Vagina (tissue), 2 donors: Measurements from ENCODE around the gene TTC34.

Experiments used
- POLR2A ChIP-seq, 2 donors: fragments of 450-650 bp; IDR thresholded peaks; one replicate each; pipeline ENCODE4 v1.6.1; 2017; ENCODE audit warnings: antibody characterized with exemption in 2 of 2, mild to moderate bottlenecking in 2 of 2, moderate library complexity in 2 of 2
- TF ChIP-seq, protein P1 (sequence below), 3 experiments: fragments of 450-650 bp in 2 of 3; fragments of 200-600 bp in 1 of 3; sonication (generic) in 1 of 3; IDR thresholded peaks; one replicate each; pipeline ENCODE4 v1.5.1; 2017 to 2019; ENCODE audit warnings: antibody characterized with exemption in 3 of 3, mild to moderate bottlenecking in 2 of 3, moderate library complexity in 2 of 3

DNA sequence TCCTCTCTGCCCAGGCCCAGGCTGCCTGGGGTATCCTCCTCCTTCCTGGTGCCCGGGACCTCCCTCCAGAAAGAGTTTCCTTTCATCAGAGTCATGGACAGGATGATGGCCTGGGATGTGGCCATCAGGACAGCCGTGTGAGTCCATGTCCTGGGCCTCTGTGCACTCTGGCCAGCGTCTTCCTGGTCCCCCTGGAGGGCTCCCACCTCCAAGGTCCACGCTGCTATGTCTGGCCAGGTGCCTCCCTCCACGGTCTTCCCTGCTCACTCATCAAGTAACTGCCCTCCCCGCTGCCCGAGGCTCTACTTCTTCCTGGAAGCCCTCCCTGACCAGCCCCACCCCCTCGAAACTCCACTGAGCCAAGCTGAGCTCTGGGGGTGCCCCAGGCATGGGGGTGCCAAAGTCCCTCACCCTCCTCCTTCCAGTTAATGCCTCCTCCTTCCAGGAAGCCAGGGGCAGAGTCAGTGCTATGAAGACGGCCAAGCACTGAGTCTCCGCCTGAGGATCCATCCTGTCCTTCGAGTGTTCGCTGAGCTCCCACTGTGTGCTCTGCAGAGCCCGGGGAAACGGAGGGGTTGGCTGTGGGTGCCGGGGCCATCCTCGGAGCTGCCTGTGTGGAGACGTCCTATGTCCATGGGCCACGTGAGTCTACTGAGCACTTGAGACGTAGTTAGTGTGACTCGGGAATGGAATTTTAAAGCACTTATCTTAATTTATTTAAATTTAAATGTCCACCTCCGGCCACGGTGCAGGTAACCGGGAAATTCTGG, 28.5 kb upstream of the TTC34 start:
- TF ChIP-seq, protein P1, sequence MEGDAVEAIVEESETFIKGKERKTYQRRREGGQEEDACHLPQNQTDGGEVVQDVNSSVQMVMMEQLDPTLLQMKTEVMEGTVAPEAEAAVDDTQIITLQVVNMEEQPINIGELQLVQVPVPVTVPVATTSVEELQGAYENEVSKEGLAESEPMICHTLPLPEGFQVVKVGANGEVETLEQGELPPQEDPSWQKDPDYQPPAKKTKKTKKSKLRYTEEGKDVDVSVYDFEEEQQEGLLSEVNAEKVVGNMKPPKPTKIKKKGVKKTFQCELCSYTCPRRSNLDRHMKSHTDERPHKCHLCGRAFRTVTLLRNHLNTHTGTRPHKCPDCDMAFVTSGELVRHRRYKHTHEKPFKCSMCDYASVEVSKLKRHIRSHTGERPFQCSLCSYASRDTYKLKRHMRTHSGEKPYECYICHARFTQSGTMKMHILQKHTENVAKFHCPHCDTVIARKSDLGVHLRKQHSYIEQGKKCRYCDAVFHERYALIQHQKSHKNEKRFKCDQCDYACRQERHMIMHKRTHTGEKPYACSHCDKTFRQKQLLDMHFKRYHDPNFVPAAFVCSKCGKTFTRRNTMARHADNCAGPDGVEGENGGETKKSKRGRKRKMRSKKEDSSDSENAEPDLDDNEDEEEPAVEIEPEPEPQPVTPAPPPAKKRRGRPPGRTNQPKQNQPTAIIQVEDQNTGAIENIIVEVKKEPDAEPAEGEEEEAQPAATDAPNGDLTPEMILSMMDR (IDR thresholded peaks at IDR 0.05) = no peak
- no peak for TF ChIP-seq POLR2A (IDR thresholded peaks at IDR 0.05)
